PC-9 (cell line): ENCODE data around the gene OR2A1.
"Not testable (repeated sequence)": the region's sequence is repeated elsewhere in the genome, so short reads cannot be mapped to it uniquely, and the experiment has no call there.

Experiments used
- CTCF ChIP-seq: fragments of 200-600 bp; sonication (generic); conservative IDR thresholded peaks from 2 replicates; pipeline ENCODE4 v1.6.1; 2017; ENCODE audit warnings: mixed run types, antibody characterized with exemption, mild to moderate bottlenecking, moderate library complexity
- EZH2 ChIP-seq: fragments of 200-600 bp; sonication (generic); IDR thresholded peaks from 2 replicates; pipeline ENCODE4 v1.8.0; 2017; ENCODE audit warnings: antibody characterized with exemption, low read depth

- not testable (repeated sequence) for TF ChIP-seq CTCF, EZH2
These were observed 20.6 kb upstream of the OR2A1 start for GRCh38 chr7:144291607-144292006.
